DOHH2 (cell line): ENCODE results near the gene MAF.

Experiments
- H3F3A ChIP-seq: fragments of 200-600 bp; sonication (generic), shearing (Covaris generic); 2 replicates; pipeline ENCODE4 v1.6.0; 2016; ENCODE audit warnings: antibody characterized with exemption, mild to moderate bottlenecking; ENCODE audit not compliant: control insufficient read depth, insufficient read depth
- H3K27ac ChIP-seq: fragments of 200-600 bp; sonication (generic); 2 replicates; pipeline ENCODE4 v1.5.1; 2014; ENCODE audit warnings: low read depth, mild to moderate bottlenecking, low read length, moderate library complexity
- H3K27me3 ChIP-seq: fragments of 200-600 bp; sonication (generic); 2 replicates; pipeline ENCODE4 v1.6.1; 2014; ENCODE audit warnings: mild to moderate bottlenecking, low read length, mixed read lengths; ENCODE audit not compliant: control insufficient read depth
- H3K36me3 ChIP-seq: fragments of 200-600 bp; sonication (generic); 2 replicates; pipeline ENCODE4 v1.6.1; 2014; ENCODE audit warnings: mild to moderate bottlenecking, low read length, moderate library complexity, mixed read lengths; ENCODE audit not compliant: control insufficient read depth
- H3K4me1 ChIP-seq: fragments of 200-600 bp; sonication (generic); 2 replicates; pipeline ENCODE4 v1.6.1; 2014; ENCODE audit warnings: mild to moderate bottlenecking, low read length, mixed read lengths; ENCODE audit not compliant: control insufficient read depth
- H3K4me2 ChIP-seq: fragments of 200-600 bp; sonication (generic); 2 replicates; pipeline ENCODE4 v1.6.0; 2014; ENCODE audit warnings: mild to moderate bottlenecking, low read length, moderate library complexity
- H3K4me3 ChIP-seq: fragments of 200-600 bp; sonication (generic); 2 replicates; pipeline ENCODE4 v1.5.1; 2014; ENCODE audit warnings: mild to moderate bottlenecking, low read length, mixed read lengths
- H3K79me2 ChIP-seq: fragments of 200-600 bp; sonication (generic); 2 replicates; pipeline ENCODE4 v1.6.1; 2014; ENCODE audit warnings: mild to moderate bottlenecking, low read length, mixed read lengths; ENCODE audit not compliant: control insufficient read depth
- H3K9me2 ChIP-seq: fragments of 200-600 bp; sonication (generic); replicated peaks from 2 replicates; pipeline ENCODE4 v1.6.1; 2014; ENCODE audit warnings: mild to moderate bottlenecking, low read length, mixed read lengths; ENCODE audit not compliant: control insufficient read depth
- H3K9me3 ChIP-seq: fragments of 200-600 bp; sonication (generic); 2 replicates; pipeline ENCODE4 v1.6.1; 2014; ENCODE audit warnings: antibody characterized with exemption, low read length, mixed read lengths; ENCODE audit not compliant: control insufficient read depth, insufficient read depth
- H4K20me1 ChIP-seq: fragments of 200-600 bp; sonication (generic); 2 replicates; pipeline ENCODE4 v1.6.0; 2014; ENCODE audit warnings: low read depth, mild to moderate bottlenecking, antibody characterized with exemption, low read length, moderate library complexity; ENCODE audit not compliant: control insufficient read depth, insufficient read depth
- CTCF ChIP-seq: fragments of 200-600 bp; sonication (generic); IDR thresholded peaks from one replicate; pipeline ENCODE4 v1.5.1; 2014; ENCODE audit warnings: antibody characterized with exemption, mild to moderate bottlenecking, low read depth, low read length; ENCODE audit not compliant: poor library complexity, severe bottlenecking
- EZH2phosphoT487 ChIP-seq: fragments of 200-600 bp; sonication (generic); IDR thresholded peaks from 2 replicates; pipeline ENCODE4 v1.6.1; 2017; ENCODE audit warnings: borderline replicate concordance, mild to moderate bottlenecking, antibody characterized with exemption, low read length, moderate library complexity, mixed read lengths

MAF gene

DNA sequence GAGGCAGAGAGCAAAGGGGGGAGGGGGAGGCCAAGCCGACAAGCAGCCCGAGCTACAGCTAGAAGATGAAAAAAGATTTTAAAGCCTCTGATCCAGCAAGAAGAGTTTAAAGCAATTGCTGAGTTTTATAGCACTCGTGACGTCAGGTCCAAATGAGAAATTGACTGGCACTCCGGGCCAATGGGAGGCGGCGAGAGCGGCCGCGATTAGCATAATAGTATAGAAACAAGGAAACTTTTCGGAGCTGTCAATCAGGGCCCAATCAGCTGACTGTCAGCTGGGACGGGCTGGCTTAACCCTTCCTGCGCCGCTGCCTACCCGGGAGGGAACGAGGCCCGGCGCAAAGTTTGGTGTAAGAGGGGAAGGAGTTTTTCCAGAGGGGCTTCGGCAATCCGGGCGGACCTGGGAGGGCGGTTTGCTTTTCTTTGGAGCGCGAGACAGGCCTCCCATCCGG, at the start of gene MAF:
TSS of gene MAF (minus strand) at position 100 of the 454 bp plus-strand sequence. CDS start 835 bp downstream, outside the sequence.
- Histone ChIP-seq H3F3A (no peaks in the 10 kb centered on the region), H3K4me3 (no peak within 1 kb of the TSS), H4K20me1 (no peaks in the 10 kb centered on the region), H3K36me3 (no peaks in the 10 kb centered on the region), H3K79me2 (no peaks in the 10 kb centered on the region), H3K27me3 (peaks cover 3% of the 10 kb centered on the region; the same call in 1 of the 2 replicates), H3K4me1 (no peaks in the 10 kb centered on the region; the same call in 1 of the 2 replicates), H3K4me2 (no peak within 1 kb of the TSS), H3K27ac (no peak within 1 kb of the TSS), H3K9me2 (no peaks in the 10 kb centered on the region), H3K9me3 (no peaks in the 10 kb centered on the region)
- TF ChIP-seq CTCF (no peak), EZH2phosphoT487 (no peak)

DNA sequence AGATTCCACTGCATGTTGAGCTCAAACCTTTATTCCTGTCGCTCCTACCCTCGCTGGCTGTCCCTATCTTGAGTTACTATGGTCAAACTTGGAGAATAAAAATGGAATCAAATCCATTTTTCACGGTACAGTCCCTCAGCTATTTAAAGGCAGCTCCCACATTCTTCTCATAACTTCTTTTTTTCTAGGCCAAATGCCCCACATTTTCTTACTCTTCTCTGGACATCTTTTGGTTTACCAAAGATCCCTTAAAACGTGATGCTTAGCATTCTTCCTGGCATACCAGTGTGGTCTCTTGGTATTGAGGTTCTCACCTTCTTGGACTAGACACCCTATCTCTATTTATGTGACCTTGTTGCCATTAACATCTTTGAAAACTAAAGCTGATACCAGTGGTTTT, 48.3 kb upstream of the MAF start:
- Histone ChIP-seq H3F3A (no peaks in the 10 kb centered on the region), H3K27me3 (no peaks in the 10 kb centered on the region), H3K4me3 (no peak overlapping the region), H3K4me2 (no peak overlapping the region), H3K79me2 (no peaks in the 10 kb centered on the region), H3K9me3 (no peaks in the 10 kb centered on the region), H3K36me3 (no peaks in the 10 kb centered on the region), H3K9me2 (no peaks in the 10 kb centered on the region), H4K20me1 (no peaks in the 10 kb centered on the region), H3K4me1 (no peaks in the 10 kb centered on the region), H3K27ac (no peak overlapping the region)
- TF ChIP-seq CTCF: no peak
- no peak for TF ChIP-seq EZH2phosphoT487

- Histone ChIP-seq H3K27me3 (no peaks in the 10 kb centered on the region), H3K79me2 (no peaks in the 10 kb centered on the region), H4K20me1 (no peaks in the 10 kb centered on the region), H3K36me3 (no peaks in the 10 kb centered on the region), H3K4me2 (no peak overlapping the region), H3F3A (no peaks in the 10 kb centered on the region), H3K9me2 (no peaks in the 10 kb centered on the region), H3K4me3 (no peak overlapping the region), H3K4me1 (no peaks in the 10 kb centered on the region), H3K9me3 (no peaks in the 10 kb centered on the region), H3K27ac (no peak overlapping the region)
- TF ChIP-seq EZH2phosphoT487 (no peak), CTCF (no peak)
These were observed 47.0 kb upstream of the MAF start for GRCh38 chr16:79647586-79647985.

- Histone ChIP-seq H3K27me3 (no peaks in the 10 kb centered on the region), H3K4me2 (no peak overlapping the region), H3K36me3 (no peaks in the 10 kb centered on the region), H3K27ac (no peak overlapping the region), H3K9me3 (no peaks in the 10 kb centered on the region), H3K4me3 (no peak overlapping the region), H3K9me2 (no peaks in the 10 kb centered on the region), H4K20me1 (no peaks in the 10 kb centered on the region), H3K4me1 (no peaks in the 10 kb centered on the region), H3K79me2 (no peaks in the 10 kb centered on the region), H3F3A (no peaks in the 10 kb centered on the region)
- TF ChIP-seq EZH2phosphoT487: no peak
- TF ChIP-seq CTCF: no peak
These were observed 45.2 kb upstream of the MAF start for GRCh38 chr16:79645701-79646100.
